D341Med (cell line): ENCODE data around the gene PRICKLE2.

ENCODE experiments used
- DNase-seq: peaks from one replicate; pipeline ENCODE4 v3.0.0; 2012; ENCODE audit warnings: low spot score

PRICKLE2 gene

DNA sequence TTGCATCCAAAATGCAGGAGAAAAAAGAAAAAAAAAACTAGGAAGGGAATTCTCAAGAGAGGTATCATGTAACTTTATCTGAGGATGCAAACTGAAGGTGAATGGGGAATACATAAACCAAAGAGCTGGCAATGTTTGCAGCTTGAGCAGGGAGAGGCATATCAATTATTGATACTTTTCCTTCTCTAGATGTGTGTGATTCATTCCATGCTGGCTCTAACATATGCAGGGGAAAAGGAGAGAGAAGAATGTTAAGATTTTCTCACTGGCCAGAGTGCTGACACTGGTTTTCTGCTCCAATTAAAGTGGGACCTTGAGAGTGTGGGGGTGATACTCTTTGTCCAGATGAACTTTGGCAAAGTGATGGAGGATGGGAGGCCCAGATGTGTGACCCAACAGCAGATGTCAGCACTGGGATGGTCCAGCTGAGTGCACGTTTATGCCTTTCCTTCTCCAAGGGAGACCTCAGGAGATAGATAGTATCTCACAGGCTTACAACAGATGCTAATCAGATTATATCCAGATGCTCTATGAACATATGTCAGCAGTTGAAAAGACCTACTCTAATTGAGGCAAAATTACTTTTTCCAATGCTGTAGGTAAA lies 152.0 kb downstream of the PRICKLE2 start:
- no peak for DNase-seq

DNA sequence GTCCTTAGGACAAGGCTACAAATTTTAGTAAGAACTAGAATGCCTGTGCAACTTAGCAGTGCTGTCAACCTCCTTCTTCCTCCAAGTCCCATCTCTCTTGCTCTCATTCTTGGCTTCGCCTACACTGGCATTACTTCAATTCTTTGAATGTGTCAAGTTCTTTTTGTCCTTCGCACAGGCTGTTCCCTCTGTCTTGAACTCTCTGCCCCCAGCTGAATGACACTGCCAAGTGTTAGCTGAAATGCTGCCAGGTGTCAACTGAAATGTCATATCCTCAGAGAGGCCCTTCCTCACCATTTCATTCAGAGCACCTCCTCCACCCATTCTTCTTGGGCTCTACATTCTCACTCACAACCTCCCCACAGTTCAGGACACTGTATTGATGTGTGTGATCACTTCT lies 153.1 kb downstream of the PRICKLE2 start:
- no peak for DNase-seq

DNA sequence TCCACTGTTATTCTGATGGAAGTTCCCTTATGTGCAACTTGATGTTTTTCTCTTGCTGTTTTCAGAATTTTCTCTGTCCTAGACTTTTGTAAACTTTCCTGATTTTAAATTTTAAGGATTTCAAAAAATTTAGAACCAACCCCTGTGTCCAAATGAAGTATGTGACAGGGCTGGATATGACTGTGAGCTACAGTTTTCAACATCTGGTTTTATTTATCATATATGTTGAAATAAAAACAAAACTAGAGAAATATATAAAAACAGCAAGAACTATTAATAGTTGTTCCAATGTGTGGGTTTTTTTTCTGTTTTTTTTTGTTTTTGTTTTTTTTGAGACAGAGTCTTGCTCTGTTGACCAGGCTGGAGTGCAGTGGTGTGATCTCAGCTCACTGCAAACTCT lies 154.6 kb downstream of the PRICKLE2 start:
- DNase-seq: no peak

DNA sequence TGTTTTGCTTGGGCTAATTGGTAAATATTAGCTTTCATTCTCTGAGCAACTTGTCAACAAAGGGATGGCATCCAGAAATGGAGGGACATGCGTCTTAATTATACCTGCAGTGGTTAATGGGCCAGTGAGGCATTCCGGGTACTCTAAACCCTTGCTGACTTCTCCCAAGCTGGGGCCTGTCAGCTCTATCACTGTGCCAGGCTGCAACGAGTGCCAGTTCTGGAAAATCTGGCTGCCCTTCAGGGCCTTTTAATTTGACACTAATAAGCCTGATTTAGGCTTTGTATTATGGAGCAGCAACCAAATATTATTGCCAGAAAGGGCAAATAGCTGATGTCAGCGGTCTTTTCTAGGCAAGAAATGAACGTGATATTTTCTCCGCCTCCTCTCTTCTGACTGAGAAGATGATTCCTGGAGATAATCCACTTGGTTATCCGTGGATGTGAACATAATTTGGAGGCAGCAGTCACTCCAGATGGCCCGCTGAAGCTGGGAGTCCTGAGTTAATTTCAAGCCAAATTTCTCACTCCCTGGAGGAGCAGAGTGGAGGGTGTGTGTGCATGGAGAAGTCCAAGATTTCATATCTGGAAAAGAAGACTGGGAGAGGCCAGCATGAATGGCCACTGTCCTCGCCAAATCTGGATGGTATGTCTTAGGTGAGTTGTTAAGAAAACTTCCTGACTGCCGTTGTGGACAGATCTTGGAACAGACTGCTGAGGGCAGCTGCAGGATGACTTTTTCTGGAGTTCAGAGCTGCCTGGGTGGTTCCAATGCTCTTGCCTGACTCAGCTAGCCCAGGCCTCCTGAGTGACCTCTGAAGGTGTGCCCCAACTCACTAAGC lies 157.5 kb downstream of the PRICKLE2 start:
- peak; percentile 52 for DNase-seq

GRCh38 chr3:64064804-64065203 lies 160.5 kb downstream of the PRICKLE2 start:
- no peak for DNase-seq

DNA sequence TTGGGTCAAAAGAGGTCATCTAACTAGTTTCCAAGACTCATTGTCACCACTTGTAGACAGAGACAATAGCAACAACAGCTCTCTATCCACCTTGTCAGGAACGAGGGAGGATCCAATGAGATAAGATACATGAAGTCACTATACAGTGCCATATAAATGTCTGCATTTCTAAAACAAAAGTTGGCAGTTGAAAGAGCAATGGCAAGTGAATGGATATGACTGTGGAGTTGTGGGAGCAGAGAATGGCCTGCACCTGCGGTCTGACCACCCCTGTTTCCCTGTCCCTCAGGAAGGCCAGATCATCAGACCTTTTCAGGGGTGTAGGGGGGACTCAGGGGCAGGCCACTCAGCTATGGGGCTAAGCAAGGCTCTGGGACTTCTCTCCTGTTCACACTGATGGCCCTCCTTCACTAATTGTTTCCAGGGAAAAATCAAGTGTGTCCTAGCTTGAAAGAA lies 161.3 kb downstream of the PRICKLE2 start:
- no peak for DNase-seq

DNA sequence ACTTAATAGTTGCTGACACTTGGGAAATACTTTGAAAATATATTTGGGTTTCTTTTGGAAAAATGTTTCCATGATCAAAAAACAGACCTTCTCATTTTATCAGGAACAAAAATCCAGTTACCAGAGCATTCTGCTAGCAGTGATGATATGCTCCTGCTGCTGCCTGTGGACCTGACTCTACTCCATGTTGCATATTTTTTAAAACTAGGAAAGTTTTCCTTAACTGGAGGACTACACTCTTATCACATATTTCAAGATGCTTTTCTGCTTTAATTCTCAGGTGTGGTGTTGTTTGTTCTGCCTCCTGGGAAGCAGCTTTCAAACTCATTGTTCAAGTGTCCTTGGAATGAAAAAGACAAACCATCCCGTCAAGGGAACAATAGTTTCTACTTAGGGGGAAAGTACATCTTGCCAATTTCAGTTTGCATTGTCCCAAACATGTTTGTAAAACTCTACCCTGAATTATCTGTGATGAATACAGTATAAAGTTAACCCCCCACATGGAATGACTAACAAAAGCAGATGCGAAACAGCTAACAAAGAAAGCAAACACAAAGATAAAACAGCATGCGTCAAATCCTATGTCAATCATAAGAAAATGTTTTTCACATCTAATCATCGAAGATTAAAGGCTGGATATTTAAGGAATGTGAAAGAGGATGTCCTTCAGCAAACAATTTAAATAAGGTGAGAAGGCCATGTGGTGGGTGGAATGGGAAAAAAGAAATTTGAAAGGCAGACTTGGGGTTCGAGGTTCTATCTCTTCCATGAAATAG lies 161.9 kb downstream of the PRICKLE2 start:
- DNase-seq: no peak

DNA sequence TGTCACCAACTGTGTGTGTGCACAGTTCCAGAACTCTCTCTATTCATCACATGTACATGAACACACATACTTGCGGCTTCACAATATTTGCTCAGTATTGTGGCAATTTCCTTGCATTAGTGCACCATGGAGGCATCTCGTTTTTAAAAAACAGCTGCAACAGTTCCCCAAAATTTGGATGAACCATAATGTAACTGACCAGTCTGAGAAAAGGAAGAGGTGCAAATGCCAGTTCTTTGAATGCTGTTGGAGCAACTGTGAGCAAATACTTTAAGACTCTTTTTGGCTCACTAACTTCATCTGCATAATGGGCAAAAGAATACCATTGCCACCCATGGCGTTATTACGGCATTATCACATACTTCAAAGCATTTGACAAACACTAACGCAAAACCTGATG lies 163.6 kb downstream of the PRICKLE2 start:
- DNase-seq: no peak

- DNase-seq: no peak
These were observed 165.6 kb downstream of the PRICKLE2 start for GRCh38 chr3:64059484-64060175.

DNA sequence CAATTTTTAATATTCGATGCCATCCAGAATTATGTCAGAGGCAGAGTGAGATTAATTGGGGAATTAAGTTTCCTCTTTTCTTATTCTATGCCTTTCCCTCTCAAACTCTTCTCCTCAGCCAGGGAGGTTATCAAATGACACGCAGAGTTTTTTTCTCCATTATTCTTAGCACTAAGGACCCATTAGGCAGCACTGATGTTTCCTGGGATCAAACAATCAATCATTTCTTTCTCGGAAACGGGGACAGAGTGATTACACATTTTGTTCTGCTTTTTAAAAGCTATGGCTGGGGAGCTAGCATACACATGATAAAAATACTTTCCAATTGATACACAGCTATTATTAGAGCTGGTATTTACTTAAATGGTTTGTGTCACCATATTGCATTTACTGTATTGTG lies 166.7 kb downstream of the PRICKLE2 start:
- DNase-seq: no peak

DNA sequence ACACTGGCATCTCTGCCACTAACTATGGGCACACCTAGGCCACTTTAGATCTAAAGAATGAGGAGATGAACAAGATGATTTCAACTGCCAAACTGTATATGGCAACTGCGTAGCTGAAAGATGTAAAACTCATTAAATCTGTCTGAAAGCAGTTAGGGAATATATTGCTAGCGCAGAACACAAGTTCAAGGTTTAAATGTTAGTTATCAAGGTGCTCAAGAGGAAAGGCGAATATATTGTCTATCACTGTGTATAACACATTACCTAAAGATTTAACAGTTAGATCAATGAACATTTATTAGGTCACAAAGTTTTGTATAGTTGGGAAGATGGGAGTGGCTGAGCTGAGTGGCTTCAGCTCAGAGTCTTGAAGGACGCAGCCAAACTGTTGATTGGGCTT lies 168.0 kb downstream of the PRICKLE2 start:
- DNase-seq: no peak

DNA sequence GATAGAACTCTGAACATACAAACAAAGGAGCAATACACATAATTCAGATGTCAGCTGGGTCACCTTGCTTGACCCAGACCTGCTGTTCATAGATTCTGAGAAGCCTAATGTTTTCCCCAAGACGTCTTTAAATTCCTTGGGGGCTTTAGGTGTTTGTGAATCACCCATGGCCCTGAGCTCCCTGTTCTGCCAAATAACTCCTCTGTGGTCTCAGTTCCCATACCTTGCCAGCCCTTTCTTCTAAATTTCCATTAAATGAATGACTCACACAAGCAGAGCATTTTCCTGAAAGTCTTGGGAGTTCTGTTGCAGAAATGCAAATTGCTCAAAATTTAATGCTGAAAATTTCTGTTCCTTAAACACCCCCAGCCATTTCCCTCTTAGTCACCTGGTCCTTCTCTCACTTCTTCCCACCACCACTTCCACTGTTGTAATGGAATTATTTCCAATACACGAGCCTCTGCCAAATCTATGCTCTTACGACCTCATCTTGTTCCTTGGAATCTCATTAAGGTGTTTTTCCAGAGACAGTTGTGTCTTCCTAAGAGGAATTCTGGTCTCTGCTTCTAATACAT lies 168.6 kb downstream of the PRICKLE2 start:
- no peak for DNase-seq

GRCh38 chr3:64055076-64055475 lies 170.2 kb downstream of the PRICKLE2 start:
- DNase-seq: no peak

GRCh38 chr3:64054488-64054887 lies 170.8 kb downstream of the PRICKLE2 start:
- no peak for DNase-seq

- no peak for DNase-seq
These were observed 171.7 kb downstream of the PRICKLE2 start for GRCh38 chr3:64053581-64053980.

- no peak for DNase-seq
These were observed 172.1 kb downstream of the PRICKLE2 start for GRCh38 chr3:64053117-64053516.

DNA sequence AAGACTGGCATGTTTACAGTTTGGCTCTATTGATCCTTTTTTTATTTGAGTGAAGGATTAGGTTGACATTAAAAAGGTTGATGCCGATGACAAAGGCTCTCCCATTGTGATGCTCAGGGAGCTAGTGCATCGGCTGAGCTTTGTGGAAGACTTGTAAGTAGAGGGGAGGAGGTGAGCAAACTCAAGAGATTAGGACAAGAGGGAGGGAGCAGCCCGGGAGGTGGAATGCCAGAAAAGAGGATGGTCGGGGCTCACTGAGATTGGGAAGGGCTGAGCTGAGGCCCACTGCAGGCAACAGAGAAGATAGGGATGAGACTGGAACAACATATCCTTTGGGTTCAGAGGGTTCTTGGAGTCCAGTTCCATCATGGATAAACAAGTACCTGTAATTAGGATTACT lies 175.4 kb downstream of the PRICKLE2 start:
- DNase-seq: no peak

GRCh38 chr3:64049136-64049535 lies 176.1 kb downstream of the PRICKLE2 start:
- no peak for DNase-seq

DNA sequence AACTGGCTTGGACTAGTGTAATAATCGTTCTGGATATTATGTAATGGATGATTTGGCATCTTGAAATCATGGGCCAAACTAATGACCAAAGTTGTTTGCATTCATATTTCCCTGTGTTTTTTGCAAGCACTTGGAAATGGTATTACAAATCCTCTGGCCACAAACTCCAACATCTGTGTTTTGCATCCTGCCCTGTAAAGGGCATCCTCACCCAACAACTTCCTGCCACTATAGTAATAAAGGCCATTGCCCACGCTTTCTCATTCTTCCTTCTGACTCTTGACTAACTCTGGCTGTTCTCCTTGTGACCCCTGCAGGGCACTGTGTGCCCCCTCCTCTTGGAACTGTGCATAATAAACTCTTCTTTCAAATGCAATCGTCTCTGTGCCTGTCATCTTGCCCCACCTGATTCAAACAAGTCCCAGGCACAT lies 176.6 kb downstream of the PRICKLE2 start:
- no peak for DNase-seq

- no peak for DNase-seq
These were observed 177.5 kb downstream of the PRICKLE2 start for GRCh38 chr3:64047787-64048186.

DNA sequence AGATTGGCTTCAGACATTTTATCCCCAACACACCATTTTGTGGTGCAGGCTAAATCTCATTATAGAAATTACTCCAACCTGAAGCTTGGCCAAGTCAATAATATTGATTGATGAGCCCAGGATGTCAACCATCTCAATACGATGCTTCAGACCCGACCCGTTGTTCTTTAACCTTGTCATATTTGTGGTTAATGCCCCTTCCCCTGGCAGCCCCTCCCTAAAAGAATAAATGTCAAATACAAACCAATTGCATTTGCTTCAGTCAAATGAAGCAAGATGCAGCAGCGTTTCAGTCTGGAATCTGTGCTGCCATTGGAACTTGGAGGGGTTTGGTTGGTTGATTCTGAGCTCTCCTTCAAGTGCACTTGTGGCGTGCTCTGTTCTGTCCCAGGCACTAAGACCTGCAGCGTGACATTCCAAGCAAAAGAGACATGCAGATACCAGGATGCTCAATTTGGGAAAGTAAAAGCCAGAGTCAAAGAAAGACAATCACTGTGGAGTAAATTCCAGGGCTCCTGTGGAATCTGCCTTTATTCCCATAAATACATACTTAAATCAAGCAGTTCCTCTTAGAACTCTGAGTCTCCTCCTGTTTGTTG lies 178.2 kb downstream of the PRICKLE2 start:
- DNase-seq: no peak
